ENCODE results near the gene WIPF1.

GRCh38 chr2:174629506-174629905 is 31.9 kb upstream of the WIPF1 start:
- no peak for TF ChIP-seq POLR2A (IDR thresholded peaks at IDR 0.05)
- TF ChIP-seq CTCF (IDR thresholded peaks at IDR 0.05), result no peak
